Neural crest cell (in vitro differentiated cells): ENCODE data around the gene CTIF. TPM values are rescaled to one million over a fixed set of nuclear protein-coding genes. Genes with fewer than 3 reads are reported as not detected.

ENCODE experiments used
- DNase-seq: peaks from one replicate; pipeline ENCODE4 v3.0.0; 2021; ENCODE audit warnings: low read depth, mixed read lengths, low spot score
- H3K27ac Mint-ChIP-seq: one replicate; pipeline ENCODE4 v1.8.0; 2021; ENCODE audit warnings: mild to moderate bottlenecking, mixed read lengths; ENCODE audit not compliant: unreplicated experiment
- H3K27me3 Mint-ChIP-seq: 2 replicates; pipeline ENCODE4 v1.8.0; 2021; ENCODE audit warnings: low read depth, mild to moderate bottlenecking, mixed read lengths
- H3K36me3 Mint-ChIP-seq: 2 replicates; pipeline ENCODE4 v1.8.0; 2021; ENCODE audit warnings: low read depth, mild to moderate bottlenecking, mixed read lengths
- H3K4me1 Mint-ChIP-seq: 2 replicates; pipeline ENCODE4 v1.8.0; 2021; ENCODE audit warnings: mixed read lengths
- H3K4me3 Mint-ChIP-seq: one replicate; pipeline ENCODE4 v1.8.0; 2021; ENCODE audit warnings: mild to moderate bottlenecking, mixed read lengths
- H3K9me3 Mint-ChIP-seq: 2 replicates; pipeline ENCODE4 v1.8.0; 2021; ENCODE audit warnings: mixed read lengths
- total RNA-seq: library from RNA; stranded (reverse); gene quantifications from 2 replicates; pipeline ENCODE4 v1.2.1, GENCODE V29; 2021
- TF ChIP-seq, protein P1 (sequence below): fragments of 200-600 bp; sonication (generic); conservative IDR thresholded peaks from 2 replicates; pipeline ENCODE4 v1.5.0; 2021; ENCODE audit warnings: antibody characterized with exemption, mild to moderate bottlenecking

The CTIF gene
- total RNA-seq, 1 donor from 2014 or later, result 52.6 TPM

DNA sequence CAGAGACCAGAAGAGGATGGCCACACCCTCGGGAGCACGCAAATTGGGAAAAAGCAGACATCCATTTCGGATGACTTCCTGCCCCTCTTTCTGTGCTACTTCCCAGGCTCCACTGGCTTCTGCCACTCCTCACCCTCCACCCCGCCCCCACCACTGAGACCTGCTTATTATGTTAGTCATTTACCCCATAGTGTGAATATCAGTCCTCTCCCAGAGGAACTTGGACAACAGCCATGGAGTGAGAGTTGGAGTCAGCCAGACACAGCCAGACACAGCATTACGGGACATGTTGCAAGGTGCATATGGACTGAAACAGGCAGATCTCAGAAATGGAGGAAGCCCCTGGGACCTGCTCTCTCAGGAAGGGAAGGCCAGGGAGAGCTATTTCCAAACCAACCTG, 51.8 kb downstream of the CTIF start:
- DNase-seq, result no peak
- Mint-ChIP-seq H3K27ac (no peak overlapping the region), H3K9me3 (no peaks in the 10 kb centered on the region), H3K4me3 (no peak overlapping the region), H3K27me3 (no peaks in the 10 kb centered on the region), H3K4me1 (peaks cover 39% of the 10 kb centered on the region), H3K36me3 (no peaks in the 10 kb centered on the region)
- TF ChIP-seq, protein P1, sequence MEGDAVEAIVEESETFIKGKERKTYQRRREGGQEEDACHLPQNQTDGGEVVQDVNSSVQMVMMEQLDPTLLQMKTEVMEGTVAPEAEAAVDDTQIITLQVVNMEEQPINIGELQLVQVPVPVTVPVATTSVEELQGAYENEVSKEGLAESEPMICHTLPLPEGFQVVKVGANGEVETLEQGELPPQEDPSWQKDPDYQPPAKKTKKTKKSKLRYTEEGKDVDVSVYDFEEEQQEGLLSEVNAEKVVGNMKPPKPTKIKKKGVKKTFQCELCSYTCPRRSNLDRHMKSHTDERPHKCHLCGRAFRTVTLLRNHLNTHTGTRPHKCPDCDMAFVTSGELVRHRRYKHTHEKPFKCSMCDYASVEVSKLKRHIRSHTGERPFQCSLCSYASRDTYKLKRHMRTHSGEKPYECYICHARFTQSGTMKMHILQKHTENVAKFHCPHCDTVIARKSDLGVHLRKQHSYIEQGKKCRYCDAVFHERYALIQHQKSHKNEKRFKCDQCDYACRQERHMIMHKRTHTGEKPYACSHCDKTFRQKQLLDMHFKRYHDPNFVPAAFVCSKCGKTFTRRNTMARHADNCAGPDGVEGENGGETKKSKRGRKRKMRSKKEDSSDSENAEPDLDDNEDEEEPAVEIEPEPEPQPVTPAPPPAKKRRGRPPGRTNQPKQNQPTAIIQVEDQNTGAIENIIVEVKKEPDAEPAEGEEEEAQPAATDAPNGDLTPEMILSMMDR, result no peak

DNA sequence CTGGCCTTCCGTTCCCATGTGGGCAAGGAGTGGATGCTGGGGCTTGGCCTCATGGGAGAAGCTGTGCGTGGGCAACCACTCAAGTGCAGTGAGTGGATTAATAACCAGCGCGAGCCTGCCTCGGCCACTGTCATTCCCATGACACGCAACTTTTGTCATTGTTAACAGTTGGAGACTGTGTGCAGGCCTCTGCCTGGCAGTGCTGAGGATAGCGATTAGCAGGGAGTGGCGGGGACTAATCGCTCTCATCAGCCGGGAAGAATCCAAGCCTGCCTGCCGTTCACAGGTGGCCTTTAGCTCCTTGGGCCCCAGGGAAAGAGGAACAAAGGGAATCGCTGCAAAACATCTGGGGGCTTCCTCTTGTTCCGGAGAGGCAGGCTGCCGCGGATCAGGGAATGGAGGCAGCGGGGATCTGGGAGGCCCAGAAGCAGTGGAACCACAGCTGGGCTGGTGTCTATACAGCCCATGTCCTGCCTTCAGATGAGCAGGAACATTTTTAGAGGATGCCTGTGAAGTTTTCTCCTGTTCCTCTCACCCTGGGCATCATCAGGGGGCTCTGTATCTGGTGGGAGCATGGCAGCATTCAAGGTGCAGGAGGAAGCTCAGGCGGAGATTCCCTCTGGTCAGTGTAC, 53.8 kb downstream of the CTIF start:
- Mint-ChIP-seq H3K4me3 (no peak overlapping the region), H3K27ac (no peak overlapping the region), H3K27me3 (no peaks in the 10 kb centered on the region), H3K36me3 (no peaks in the 10 kb centered on the region), H3K4me1 (peaks cover 39% of the 10 kb centered on the region), H3K9me3 (no peaks in the 10 kb centered on the region)
- TF ChIP-seq, protein P1, result no peak
- DNase-seq, result no peak

DNA sequence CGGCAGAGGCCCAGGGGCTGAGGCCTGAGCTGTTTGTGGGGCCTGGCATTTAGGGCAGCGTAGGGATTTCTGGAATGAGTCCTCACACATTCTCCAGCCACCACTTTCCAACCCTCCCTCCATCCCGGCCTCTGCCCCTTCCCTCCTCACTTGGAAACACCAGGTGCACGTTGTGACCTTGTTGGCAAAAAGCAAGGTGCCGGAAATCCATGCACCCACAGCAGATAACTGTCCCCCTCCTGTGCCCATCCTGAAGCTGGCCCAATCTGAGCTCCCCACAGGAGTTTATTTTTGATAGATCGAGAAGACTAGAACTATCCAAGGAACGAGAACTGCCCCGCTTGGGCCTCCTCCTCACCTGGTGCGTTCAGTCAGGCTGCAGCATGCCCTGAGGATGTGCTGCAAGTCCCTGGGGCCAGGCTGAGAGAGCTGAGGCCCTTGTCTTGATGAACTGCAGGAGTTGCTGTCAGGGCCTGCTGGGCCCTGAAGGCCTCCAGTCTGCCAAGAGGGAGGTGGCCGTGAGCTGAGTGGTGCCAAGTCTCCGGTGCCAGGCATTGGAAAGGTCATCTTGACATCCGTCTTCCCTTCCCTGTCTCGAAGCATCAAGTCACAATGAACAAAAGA, 55.8 kb downstream of the CTIF start:
- H3K4me1 Mint-ChIP-seq, result peaks cover 34% of the 10 kb centered on the region
- peak overlapping the region; percentile 43 for H3K27ac Mint-ChIP-seq
- H3K27me3 Mint-ChIP-seq, result no peaks in the 10 kb centered on the region
- no peak for DNase-seq
- TF ChIP-seq, protein P1, result no peak
- H3K36me3 Mint-ChIP-seq, result no peaks in the 10 kb centered on the region
- no peak overlapping the region for H3K4me3 Mint-ChIP-seq
- no peaks in the 10 kb centered on the region for H3K9me3 Mint-ChIP-seq

DNA sequence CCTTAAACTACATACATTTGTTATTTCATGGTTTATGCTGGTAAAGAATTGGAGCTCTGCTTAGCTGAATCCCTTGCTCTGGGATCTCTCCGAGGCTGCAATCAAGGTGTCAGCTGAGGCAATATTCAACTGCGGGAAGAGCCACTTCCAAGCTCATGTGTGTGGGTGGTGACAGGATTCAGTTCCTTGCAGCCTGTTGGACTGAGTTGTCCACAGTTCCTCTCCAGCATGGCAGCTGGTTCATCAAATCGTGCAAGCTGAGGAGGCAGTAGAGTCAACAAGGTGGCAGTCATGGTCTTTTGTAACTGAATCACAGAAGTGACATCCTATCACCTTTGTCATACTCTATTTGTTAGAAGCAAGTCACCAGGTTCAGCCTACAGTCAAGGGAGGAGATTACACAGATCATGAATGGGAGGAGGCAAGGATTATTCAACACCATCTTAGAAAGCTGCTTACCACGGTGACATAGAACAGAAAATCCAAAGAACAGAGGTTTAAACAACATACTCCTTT, 56.9 kb downstream of the CTIF start:
- no peak for DNase-seq
- H3K4me1 Mint-ChIP-seq, result peaks cover 28% of the 10 kb centered on the region
- TF ChIP-seq, protein P1, result no peak
- H3K4me3 Mint-ChIP-seq, result no peak overlapping the region
- H3K27me3 Mint-ChIP-seq, result no peaks in the 10 kb centered on the region
- no peak overlapping the region for H3K27ac Mint-ChIP-seq
- no peaks in the 10 kb centered on the region for H3K36me3 Mint-ChIP-seq
- no peaks in the 10 kb centered on the region for H3K9me3 Mint-ChIP-seq

DNA sequence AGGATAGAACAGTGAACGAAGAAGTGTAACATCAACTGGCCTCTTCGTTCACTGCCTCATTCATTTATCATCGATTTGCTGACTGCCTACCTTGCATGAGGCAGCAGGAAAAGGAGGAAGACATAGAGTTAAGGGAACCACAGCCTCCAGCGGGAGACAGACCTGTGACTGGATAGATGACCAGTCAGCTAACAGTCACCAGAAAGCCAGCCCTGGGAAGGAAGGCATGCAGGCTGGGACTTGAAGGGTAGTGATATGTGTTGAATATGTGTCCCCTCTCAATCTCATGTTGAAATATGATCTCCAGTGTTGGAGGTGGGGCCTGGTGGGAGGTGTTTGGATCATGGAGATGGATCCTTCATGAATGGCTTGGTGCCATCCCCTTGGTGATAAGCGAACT, 58.3 kb downstream of the CTIF start:
- Mint-ChIP-seq H3K27ac (no peak overlapping the region), H3K4me3 (no peak overlapping the region), H3K9me3 (no peaks in the 10 kb centered on the region), H3K4me1 (peaks cover 24% of the 10 kb centered on the region), H3K27me3 (no peaks in the 10 kb centered on the region), H3K36me3 (no peaks in the 10 kb centered on the region)
- DNase-seq, result no peak
- TF ChIP-seq, protein P1, result no peak
